SK-N-SH (cell line): Measurements from ENCODE around the gene LATS2. TPM values are rescaled to one million over a fixed set of nuclear protein-coding genes. Genes with fewer than 3 reads are reported as not detected.
A peak's percentile ranks its signal among the peaks of the same experiment; 100 is the strongest.

ENCODE experiments used
- CTCF ChIA-PET: fragments of 300-600, 350-600 bp; formaldehyde crosslinking; extraction: SDS; loops from one replicate; lab custom pipeline; 2021; lab: Yijun Ruan, JAX
- POLR2A ChIA-PET: fragments of 350-600 bp; sonication (Branson Sonifier 250); formaldehyde crosslinking; extraction: SDS; loops from one replicate; lab custom pipeline; 2020; ENCODE audit warnings: antibody characterized with exemption, inconsistent platforms; lab: Yijun Ruan, JAX
- DNase-seq: peaks from one replicate; pipeline ENCODE4 v3.0.0; 2012
- H2AFZ ChIP-seq: fragments of 200-600 bp; sonication (generic); 2 replicates; pipeline ENCODE4 v1.8.1; 2016; ENCODE audit warnings: antibody characterized with exemption, mild to moderate bottlenecking, low read depth
- H3F3A ChIP-seq: fragments of 200-600 bp; sonication (generic); replicated peaks from 2 replicates; pipeline ENCODE3; 2016; ENCODE audit warnings: antibody characterized with exemption, mild to moderate bottlenecking; ENCODE audit not compliant: insufficient read depth
- H3K27ac ChIP-seq, 2 experiments: fragments of 200-500 bp in 1 of 2; fragments of 200-600 bp in 1 of 2; sonication (Bioruptor generic) in 1 of 2; sonication (generic), shearing (Covaris generic) in 1 of 2; 2 replicates each; pipeline versions ENCODE4 v1.5.1 to v1.6.1; 2014 to 2016; ENCODE audit warnings: low read depth in 2 of 2, inconsistent platforms in 1 of 2, low read length in 1 of 2, mild to moderate bottlenecking in 1 of 2, mixed read lengths in 1 of 2
- H3K27me3 ChIP-seq: fragments of 200-600 bp; sonication (generic), shearing (Covaris generic); 2 replicates; pipeline ENCODE4 v1.6.1; 2016; ENCODE audit warnings: mixed run types; ENCODE audit not compliant: insufficient read depth
- H3K36me3 ChIP-seq, 2 experiments: fragments of 200-500 bp in 1 of 2; fragments of 200-600 bp in 1 of 2; sonication (Bioruptor generic) in 1 of 2; sonication (generic) in 1 of 2; replicated peaks in 1 of 2; 2 replicates each; pipeline versions ENCODE3 to v1.5.1; 2014 to 2016; ENCODE audit warnings: low read length in 1 of 2, mild to moderate bottlenecking in 1 of 2; ENCODE audit not compliant: insufficient read depth in 2 of 2, control insufficient read depth in 1 of 2
- H3K4me1 ChIP-seq, 2 experiments: fragments of 200-500 bp in 1 of 2; fragments of 200-600 bp in 1 of 2; sonication (Bioruptor generic) in 1 of 2; sonication (generic), shearing (Covaris generic) in 1 of 2; 2 replicates each; pipeline versions ENCODE4 v1.5.1 to v1.6.1; 2014 to 2016; ENCODE audit warnings: low read depth in 1 of 2, low read length in 1 of 2, mixed run types in 1 of 2; ENCODE audit not compliant: insufficient read depth in 2 of 2, control insufficient read depth in 1 of 2
- H3K4me2 ChIP-seq: fragments of 200-600 bp; sonication (generic), shearing (Covaris generic); 2 replicates; pipeline ENCODE4 v1.6.1; 2017; ENCODE audit warnings: mixed run types
- H3K4me3 ChIP-seq, 2 experiments: fragments of 200-500 bp in 1 of 2; fragments of 200-600 bp in 1 of 2; sonication (Bioruptor generic) in 1 of 2; sonication (generic), shearing (Covaris generic) in 1 of 2; 2 replicates each; pipeline versions ENCODE4 v1.5.1 to v1.8.1; 2014 to 2016; ENCODE audit warnings: low read depth in 2 of 2, inconsistent platforms in 1 of 2, low read length in 1 of 2, mild to moderate bottlenecking in 1 of 2, mixed read lengths in 1 of 2, moderate library complexity in 1 of 2
- H3K79me2 ChIP-seq: fragments of 200-600 bp; sonication (generic); 2 replicates; pipeline ENCODE4 v1.8.1; 2017; ENCODE audit warnings: mild to moderate bottlenecking; ENCODE audit not compliant: insufficient read depth
- H3K9ac ChIP-seq: fragments of 200-600 bp; sonication (generic); 2 replicates; pipeline ENCODE4 v1.6.1; 2017; ENCODE audit warnings: mixed run types
- H3K9me2 ChIP-seq: fragments of 200-600 bp; sonication (generic); 2 replicates; pipeline ENCODE4 v1.6.1; 2017; ENCODE audit warnings: mixed run types
- H3K9me3 ChIP-seq: fragments of 200-600 bp; sonication (generic); 2 replicates; pipeline ENCODE4 v1.6.1; 2017; ENCODE audit warnings: mixed run types, mild to moderate bottlenecking, moderate library complexity
- H4K20me1 ChIP-seq: fragments of 200-600 bp; sonication (generic); 2 replicates; pipeline ENCODE4 v1.6.1; 2017; ENCODE audit warnings: mild to moderate bottlenecking, mixed run types; ENCODE audit not compliant: insufficient read depth
- CHD2 ChIP-seq: fragments of 150-350 bp; IDR thresholded peaks from 2 replicates; pipeline ENCODE4 v1.6.1; 2018; ENCODE audit warnings: low read length; ENCODE audit not compliant: partially characterized antibody
- EZH2phosphoT487 ChIP-seq: fragments of 200-600 bp; sonication (generic); IDR thresholded peaks from 2 replicates; pipeline ENCODE4 v1.6.1; 2017; ENCODE audit warnings: low read depth, mixed run types, mild to moderate bottlenecking, antibody characterized with exemption, moderate library complexity, borderline replicate concordance
- FOSL2 ChIP-seq: IDR thresholded peaks from 2 replicates; pipeline ENCODE4 v1.4.0; 2012; ENCODE audit warnings: low read depth, mild to moderate bottlenecking, moderate library complexity, borderline replicate concordance
- FOXJ3 ChIP-seq: sonication (generic); formaldehyde crosslinking; IDR thresholded peaks from 2 replicates; pipeline ENCODE4 v1.5.1; 2020; ENCODE audit warnings: mild to moderate bottlenecking, missing genetic modification reagents
- FOXM1 ChIP-seq: IDR thresholded peaks from 2 replicates; pipeline ENCODE4 v1.4.0; 2012; ENCODE audit warnings: low read depth, mild to moderate bottlenecking
- GATA2 ChIP-seq: sonication (generic); formaldehyde crosslinking; IDR thresholded peaks from 2 replicates; pipeline ENCODE4 v1.5.0; 2020; ENCODE audit warnings: mild to moderate bottlenecking, missing genetic modification reagents
- MEF2A ChIP-seq: IDR thresholded peaks from 2 replicates; pipeline ENCODE4 v1.4.0; 2012; ENCODE audit warnings: low read depth, borderline replicate concordance
- NFIC ChIP-seq: IDR thresholded peaks from 2 replicates; pipeline ENCODE4 v1.4.0; 2012; ENCODE audit warnings: borderline replicate concordance
- POLR2AphosphoS5 ChIP-seq: IDR thresholded peaks from 2 replicates; pipeline ENCODE4 v1.6.1; 2012; ENCODE audit warnings: low read depth, low read length
- RAD21 ChIP-seq: IDR thresholded peaks from 2 replicates; pipeline ENCODE4 v1.6.1; 2012; ENCODE audit warnings: mild to moderate bottlenecking, low read length
- SIN3A ChIP-seq: IDR thresholded peaks from 2 replicates; pipeline ENCODE4 v1.6.1; 2012; ENCODE audit warnings: low read depth, mild to moderate bottlenecking, low read length, moderate library complexity, borderline replicate concordance
- TEAD4 ChIP-seq: IDR thresholded peaks from 2 replicates; pipeline ENCODE4 v1.4.0; 2012; ENCODE audit warnings: mild to moderate bottlenecking, borderline replicate concordance; ENCODE audit not compliant: insufficient read depth
- YY1 ChIP-seq: IDR thresholded peaks from 2 replicates; pipeline ENCODE4 v1.4.0; 2012; ENCODE audit warnings: low read depth, mild to moderate bottlenecking
- WGBS: methylation state at CpG from one replicate; pipeline ENCODE4 v1.1.6; 2017; ENCODE audit warnings: low lambda C conversion rate; 5-methylcytosine and 5-hydroxymethylcytosine counted together
- polyA plus RNA-seq, 3 experiments: library from polyadenylated mRNA; depleted of rRNA; stranded (reverse); fragments of >200 nt; gene quantifications; 2 replicates each; pipeline ENCODE4 v1.2.3, GENCODE V29; 2012
- TF ChIP-seq, protein P1 (sequence below): IDR thresholded peaks from 2 replicates; pipeline ENCODE4; 2012
- TF ChIP-seq, protein P2 (sequence below): fragments of 200-600 bp; sonication (generic); IDR thresholded peaks from 2 replicates; pipeline ENCODE4 v1.6.1; 2017; ENCODE audit warnings: antibody characterized with exemption, mild to moderate bottlenecking, moderate library complexity
- TF ChIP-seq, protein P3 (sequence below): IDR thresholded peaks from 2 replicates; pipeline ENCODE4 v1.4.0; 2012; ENCODE audit warnings: low read depth
- TF ChIP-seq, protein P4 (sequence below): IDR thresholded peaks from 2 replicates; pipeline ENCODE4 v1.4.0; 2012; ENCODE audit warnings: low read depth, borderline replicate concordance

The LATS2 gene
- polyA plus RNA-seq, 1 of the 3 experiments (the other 2 are of a cell fraction) = 19.6 TPM

GRCh38 chr13:21043898-21044297 lies 17.5 kb downstream of the LATS2 start (continued):
- TF ChIP-seq, protein P1, sequence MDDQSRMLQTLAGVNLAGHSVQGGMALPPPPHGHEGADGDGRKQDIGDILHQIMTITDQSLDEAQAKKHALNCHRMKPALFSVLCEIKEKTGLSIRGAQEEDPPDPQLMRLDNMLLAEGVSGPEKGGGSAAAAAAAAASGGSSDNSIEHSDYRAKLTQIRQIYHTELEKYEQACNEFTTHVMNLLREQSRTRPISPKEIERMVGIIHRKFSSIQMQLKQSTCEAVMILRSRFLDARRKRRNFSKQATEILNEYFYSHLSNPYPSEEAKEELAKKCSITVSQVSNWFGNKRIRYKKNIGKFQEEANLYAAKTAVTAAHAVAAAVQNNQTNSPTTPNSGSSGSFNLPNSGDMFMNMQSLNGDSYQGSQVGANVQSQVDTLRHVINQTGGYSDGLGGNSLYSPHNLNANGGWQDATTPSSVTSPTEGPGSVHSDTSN = peak; percentile 74
- TF ChIP-seq EZH2phosphoT487 = no peak
- peak; percentile 30; the same call in 1 of the 2 replicates for TF ChIP-seq NFIC
- TF ChIP-seq YY1 = no peak
- TF ChIP-seq, protein P2, sequence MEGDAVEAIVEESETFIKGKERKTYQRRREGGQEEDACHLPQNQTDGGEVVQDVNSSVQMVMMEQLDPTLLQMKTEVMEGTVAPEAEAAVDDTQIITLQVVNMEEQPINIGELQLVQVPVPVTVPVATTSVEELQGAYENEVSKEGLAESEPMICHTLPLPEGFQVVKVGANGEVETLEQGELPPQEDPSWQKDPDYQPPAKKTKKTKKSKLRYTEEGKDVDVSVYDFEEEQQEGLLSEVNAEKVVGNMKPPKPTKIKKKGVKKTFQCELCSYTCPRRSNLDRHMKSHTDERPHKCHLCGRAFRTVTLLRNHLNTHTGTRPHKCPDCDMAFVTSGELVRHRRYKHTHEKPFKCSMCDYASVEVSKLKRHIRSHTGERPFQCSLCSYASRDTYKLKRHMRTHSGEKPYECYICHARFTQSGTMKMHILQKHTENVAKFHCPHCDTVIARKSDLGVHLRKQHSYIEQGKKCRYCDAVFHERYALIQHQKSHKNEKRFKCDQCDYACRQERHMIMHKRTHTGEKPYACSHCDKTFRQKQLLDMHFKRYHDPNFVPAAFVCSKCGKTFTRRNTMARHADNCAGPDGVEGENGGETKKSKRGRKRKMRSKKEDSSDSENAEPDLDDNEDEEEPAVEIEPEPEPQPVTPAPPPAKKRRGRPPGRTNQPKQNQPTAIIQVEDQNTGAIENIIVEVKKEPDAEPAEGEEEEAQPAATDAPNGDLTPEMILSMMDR = no peak
- no peak for TF ChIP-seq FOXM1
- no peak for TF ChIP-seq TEAD4
- TF ChIP-seq, protein P3, sequence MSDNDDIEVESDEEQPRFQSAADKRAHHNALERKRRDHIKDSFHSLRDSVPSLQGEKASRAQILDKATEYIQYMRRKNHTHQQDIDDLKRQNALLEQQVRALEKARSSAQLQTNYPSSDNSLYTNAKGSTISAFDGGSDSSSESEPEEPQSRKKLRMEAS = peak; percentile 63; the same call in 1 of the 2 replicates
- TF ChIP-seq, protein P4, sequence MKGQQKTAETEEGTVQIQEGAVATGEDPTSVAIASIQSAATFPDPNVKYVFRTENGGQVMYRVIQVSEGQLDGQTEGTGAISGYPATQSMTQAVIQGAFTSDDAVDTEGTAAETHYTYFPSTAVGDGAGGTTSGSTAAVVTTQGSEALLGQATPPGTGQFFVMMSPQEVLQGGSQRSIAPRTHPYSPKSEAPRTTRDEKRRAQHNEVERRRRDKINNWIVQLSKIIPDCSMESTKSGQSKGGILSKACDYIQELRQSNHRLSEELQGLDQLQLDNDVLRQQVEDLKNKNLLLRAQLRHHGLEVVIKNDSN = no peak
- no peak for TF ChIP-seq CHD2
- no peak for TF ChIP-seq MEF2A
- TF ChIP-seq SIN3A = 0 out of 2 replicates have a peak, but pooled peaks have one; percentile 50
- no peak for TF ChIP-seq FOXJ3

GRCh38 chr13:21040120-21040826 lies 21.1 kb downstream of the LATS2 start:
- peaks cover 19% of the 10 kb centered on the region for H3F3A ChIP-seq
- H3K27ac ChIP-seq = 0 out of 4 replicates have a peak overlapping the region, but pooled peaks of 1 of the 2 experiments have one; percentile 49
- peaks cover 100% of the 10 kb centered on the region for H3K79me2 ChIP-seq
- no peak overlapping the region for H3K9ac ChIP-seq
- H3K9me2 ChIP-seq = no peaks in the 10 kb centered on the region
- H3K4me2 ChIP-seq = no peak overlapping the region
- H2AFZ ChIP-seq = no peak overlapping the region
- ChIA-PET POLR2A (no interaction called here), CTCF (no interaction called here)
- no peaks in the 10 kb centered on the region for H3K27me3 ChIP-seq
- TF ChIP-seq GATA2 (CRISPR knock-in tag) = no peak
- TF ChIP-seq RAD21 = no peak
- TF ChIP-seq FOXJ3 = no peak
- TF ChIP-seq, protein P3 = no peak
- no peak for TF ChIP-seq POLR2AphosphoS5
- TF ChIP-seq FOSL2 = no peak
- no peak for TF ChIP-seq CHD2
- DNase-seq = no peak
- 75% methylated on average over 15 of the region's 15 CpGs for WGBS
- H3K9me3 ChIP-seq = no peaks in the 10 kb centered on the region
- no peak overlapping the region for H3K4me3 ChIP-seq
- H3K36me3 ChIP-seq = peaks cover 0 to 20% of the 10 kb centered on the region in 2 experiments
- H3K4me1 ChIP-seq = peaks cover 0 to 34% of the 10 kb centered on the region in 2 experiments; a peak in 2 of 4 replicates
- peaks cover 93% of the 10 kb centered on the region for H4K20me1 ChIP-seq
